ENCODE results near the gene AUTS2. TPM values are rescaled to one million over a fixed set of nuclear protein-coding genes. Genes with fewer than 3 reads are reported as not detected.

Gene AUTS2
- total and polyA plus RNA-seq, 2 of the 8 experiments (the other 6 are each of a cell fraction or from before 2014, with no cell fraction given): 25.9 to 101 TPM

- TF ChIP-seq ATF2 (IDR thresholded peaks at IDR 0.05; ENCODE audit: low read length): no peak
- no peak for TF ChIP-seq SIRT6 (IDR thresholded peaks at IDR 0.05; ENCODE audit: low read length)
- no peak for TF ChIP-seq KDM5A (IDR thresholded peaks at IDR 0.05; ENCODE audit: low read length)
- TF ChIP-seq FOSL1 (IDR thresholded peaks at IDR 0.05; ENCODE audit: insufficient read depth, low read depth, low read length): no peak
- no peak for TF ChIP-seq SAP30 (IDR thresholded peaks at IDR 0.05; ENCODE audit: insufficient read depth, insufficient replicate concordance, low read length)
- no peak for TF ChIP-seq NRF1 (IDR thresholded peaks at IDR 0.05; ENCODE audit: low read depth, low read length)
Measured at GRCh38 chr7:70033226-70033625, 435.0 kb downstream of the AUTS2 start (continued).
